ENCODE measurements around the gene DUSP15. TPM values are rescaled to one million over a fixed set of nuclear protein-coding genes. Genes with fewer than 3 reads are reported as not detected.

DUSP15 gene
- total and polyA plus RNA-seq, 12 donors, result 0.90 to 7.2 (median 5.0) TPM

- Histone ChIP-seq H3K4me3 (no peak within 1 kb of the TSS), H3K4me1 (peaks cover 6 to 32% (median 23%) of the 10 kb centered on the region in 9 donors), H3K9me3 (no peaks in the 10 kb centered on the region), H3K27ac (no peak within 1 kb of the TSS), H3K36me3 (no peaks in the 10 kb centered on the region), H3K27me3 (peaks cover 0 to 6% (median 0%) of the 10 kb centered on the region in 7 donors)
- no peak for TF ChIP-seq CTCF (IDR thresholded peaks at IDR 0.05)
- WGBS, 2 donors, result 38 to 48% methylated on average over 16 of the region's 16 CpGs
- intact Hi-C loops (cut with DNase I), result no loop called here
- DNase-seq (peak in 1 of 2 donors; percentile 58), ATAC-seq (peak in 6 of 8 donors; percentile 9 to 55 (median 20))
Measured at GRCh38 chr20:31819083-31819784, 51.1 kb downstream of the DUSP15 start, which contains the start of gene MYLK2. Gene MYLK2, plus strand, starts transcription at chr20:31819356. Its CDS starts 225 bp downstream, at chr20:31819581.

- Histone ChIP-seq H3K27me3 (peaks cover 0 to 6% (median 0%) of the 10 kb centered on the region in 7 donors), H3K4me1 (peaks cover 6 to 32% (median 24%) of the 10 kb centered on the region in 9 donors), H3K36me3 (no peaks in the 10 kb centered on the region), H3K4me3 (no peak overlapping the region), H3K27ac (no peak overlapping the region), H3K9me3 (no peaks in the 10 kb centered on the region)
- intact Hi-C loops (cut with DNase I), result no loop called here
- 87 to 90% methylated on average over 8 of the region's 8 CpGs for WGBS, 2 donors
- DNase-seq, result no peak
- no peak for TF ChIP-seq CTCF (IDR thresholded peaks at IDR 0.05)
- no peak for ATAC-seq
Measured at GRCh38 chr20:31818376-31818908, 51.9 kb downstream of the DUSP15 start.

- peaks cover 6 to 36% (median 20%) of the 10 kb centered on the region in 9 donors for H3K4me1 ChIP-seq
Measured at GRCh38 chr20:31817461-31817860, 52.9 kb downstream of the DUSP15 start.

GRCh38 chr20:31816221-31816620, 54.1 kb downstream of the DUSP15 start:
- ATAC-seq (no peak), DNase-seq (no peak)
- intact Hi-C loops (cut with DNase I), result no loop called here
- 96 to 98% methylated on average over 5 of the region's 5 CpGs for WGBS, 2 donors
- no peak for TF ChIP-seq CTCF (IDR thresholded peaks at IDR 0.05)
- H3K4me1 ChIP-seq, result peaks cover 11 to 48% (median 28%) of the 10 kb centered on the region in 9 donors
- H3K4me3 ChIP-seq, result no peak overlapping the region
- no peaks in the 10 kb centered on the region for H3K27me3 ChIP-seq
- H3K27ac ChIP-seq, result no peak overlapping the region
- no peaks in the 10 kb centered on the region for H3K9me3 ChIP-seq
- no peaks in the 10 kb centered on the region for H3K36me3 ChIP-seq

More at GRCh38 chr20:31817461-31817860, 52.9 kb downstream of the DUSP15 start:
- H3K4me3 ChIP-seq, result no peak overlapping the region
- 91 to 95% methylated on average over 5 of the region's 5 CpGs for WGBS, 2 donors
- no peak for ATAC-seq
- no peaks in the 10 kb centered on the region for H3K36me3 ChIP-seq
- peaks cover 0 to 4% (median 0%) of the 10 kb centered on the region in 7 donors for H3K27me3 ChIP-seq
- no peak for TF ChIP-seq CTCF (IDR thresholded peaks at IDR 0.05)
- no peaks in the 10 kb centered on the region for H3K9me3 ChIP-seq
- H3K27ac ChIP-seq, result no peak overlapping the region
- intact Hi-C loops (cut with DNase I), result no loop called here
- no peak for DNase-seq
